Mucosa of descending colon (tissue), 3 donors: ENCODE measurements around the gene CTNNA3. TPM values are rescaled to one million over a fixed set of nuclear protein-coding genes. Genes with fewer than 3 reads are reported as not detected.

ENCODE experiments used
- ATAC-seq: fragments of 200-7000 bp; cut with Tn5 transposase; one replicate; pipeline ENCODE4 v1.9.1; 2020; ENCODE audit warnings: mild to moderate bottlenecking, moderate library complexity
- DNase-seq, 3 donors: peaks; one replicate each; pipeline ENCODE4 v3.0.0-alpha.2; 2020
- H3K36me3 ChIP-seq: fragments of 200-600 bp; one replicate; pipeline ENCODE4 v1.8.0; 2021; ENCODE audit warnings: low read depth, mild to moderate bottlenecking
- H3K4me1 ChIP-seq: fragments of 200-600 bp; one replicate; pipeline ENCODE4 v1.8.0; 2021; ENCODE audit warnings: low read depth, mild to moderate bottlenecking
- H3K4me3 ChIP-seq: fragments of 200-600 bp; one replicate; pipeline ENCODE4 v1.8.0; 2021; ENCODE audit warnings: mild to moderate bottlenecking
- H3K9me3 ChIP-seq: fragments of 200-600 bp; one replicate; pipeline ENCODE4 v1.8.0; 2021; ENCODE audit warnings: mild to moderate bottlenecking
- CTCF ChIP-seq: fragments of 200-600 bp; IDR thresholded peaks from one replicate; pipeline ENCODE4 v1.8.0; 2022; ENCODE audit warnings: antibody characterized with exemption, mild to moderate bottlenecking
- intact Hi-C, 2 donors: fragments of 100-400 bp; cut with DNase I in 1 of 2; cut with micrococcal nuclease in 1 of 2; formaldehyde crosslinking; loops; one replicate each; pipeline versions ENCODE4 v1.11.0 to v1.11.1; 2022; cut with DNase I, micrococcal nuclease
- total RNA-seq, 3 donors: library from RNA; stranded (reverse); fragmentation: NEBNext Ultra II Directional in 2 of 3; extraction: Animal tissue kit (Norgen Biotek cat#: 25700) in 2 of 3; gene quantifications; one replicate each; pipeline versions ENCODE4 v1.2.1 to v1.2.4, GENCODE V29; 2021 to 2023
- donor health status: DM: no; HTN: no; CAD: no; lungs with moderate emphysema.
- donor health status: DM: no; HTN: no; CAD: no.
- donor health status: DM: no; HTN: yes; CAD: no.

The CTNNA3 gene
- total RNA-seq, 3 donors from 2014 or later, result 0.52 to 7.5 (median 0.70) TPM

GRCh38 chr10:66673071-66673470 is 1022.9 kb downstream of the CTNNA3 start:
- TF ChIP-seq CTCF, result no peak
- intact Hi-C loops, result no loop called here
- no peaks in the 10 kb centered on the region for H3K4me1 ChIP-seq
- no peak overlapping the region for H3K4me3 ChIP-seq
- no peaks in the 10 kb centered on the region for H3K36me3 ChIP-seq
- no peaks in the 10 kb centered on the region for H3K9me3 ChIP-seq
- DNase-seq, result no peak
- no peak for ATAC-seq

GRCh38 chr10:66671562-66671961 is 1024.4 kb downstream of the CTNNA3 start:
- intact Hi-C loops, result no loop called here
- DNase-seq (no peak), ATAC-seq (no peak)
- no peak for TF ChIP-seq CTCF
- H3K4me1 ChIP-seq, result no peaks in the 10 kb centered on the region
- no peak overlapping the region for H3K4me3 ChIP-seq
- no peaks in the 10 kb centered on the region for H3K9me3 ChIP-seq
- H3K36me3 ChIP-seq, result no peaks in the 10 kb centered on the region

- ATAC-seq (no peak), DNase-seq (no peak)
- intact Hi-C loops, result no loop called here
- TF ChIP-seq CTCF, result no peak
- Histone ChIP-seq H3K4me1 (no peaks in the 10 kb centered on the region), H3K9me3 (no peaks in the 10 kb centered on the region), H3K4me3 (no peak overlapping the region), H3K36me3 (no peaks in the 10 kb centered on the region)
Observed at GRCh38 chr10:66671064-66671463, 1024.9 kb downstream of the CTNNA3 start.

GRCh38 chr10:66656499-66656898 is 1039.5 kb downstream of the CTNNA3 start:
- Histone ChIP-seq H3K9me3 (peaks cover 4% of the 10 kb centered on the region), H3K36me3 (no peaks in the 10 kb centered on the region), H3K4me1 (no peaks in the 10 kb centered on the region), H3K4me3 (no peak overlapping the region)
- ATAC-seq, result no peak
- DNase-seq, result no peak
- no peak for TF ChIP-seq CTCF
- intact Hi-C loops, result no loop called here

- no peak overlapping the region for H3K4me3 ChIP-seq
- intact Hi-C loops, result no loop called here
- TF ChIP-seq CTCF, result no peak
- ATAC-seq (no peak), DNase-seq (no peak)
- peaks cover 6% of the 10 kb centered on the region for H3K9me3 ChIP-seq
- H3K36me3 ChIP-seq, result no peaks in the 10 kb centered on the region
- no peaks in the 10 kb centered on the region for H3K4me1 ChIP-seq
Observed at GRCh38 chr10:66654861-66655260, 1041.1 kb downstream of the CTNNA3 start.
